GM20000 (cell line): ENCODE measurements around the gene OXT.

Experiments
- DNase-seq: peaks from one replicate; pipeline ENCODE4 v3.0.0; 2012; ENCODE audit warnings: low spot score
- TF ChIP-seq, protein P1 (sequence below): IDR thresholded peaks from 2 replicates; pipeline ENCODE4 v1.5.1; 2012; ENCODE audit warnings: mild to moderate bottlenecking, control low read depth; ENCODE audit errors: extremely low read depth, missing control alignments

The OXT gene

DNA sequence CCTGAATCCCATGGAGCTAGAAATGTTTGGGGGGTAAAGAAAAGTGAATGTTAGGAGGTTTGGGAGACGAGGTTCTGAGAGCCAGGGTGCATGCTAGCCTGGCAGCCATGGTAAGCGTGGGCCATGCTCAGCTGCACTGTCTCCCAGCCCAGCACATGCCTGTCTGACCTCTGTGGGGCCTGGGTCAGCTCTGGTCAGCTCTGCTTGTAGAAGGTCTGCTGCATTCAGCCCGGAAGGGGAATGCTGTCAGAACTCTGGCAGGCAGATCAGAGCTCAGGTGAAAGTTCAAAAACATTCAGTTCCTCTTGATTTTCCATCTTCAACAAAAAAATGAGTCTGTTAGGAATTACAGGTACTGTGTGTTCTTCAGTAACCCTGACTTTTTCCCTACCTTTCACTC lies 33.8 kb upstream of the OXT start:
- TF ChIP-seq, protein P1, sequence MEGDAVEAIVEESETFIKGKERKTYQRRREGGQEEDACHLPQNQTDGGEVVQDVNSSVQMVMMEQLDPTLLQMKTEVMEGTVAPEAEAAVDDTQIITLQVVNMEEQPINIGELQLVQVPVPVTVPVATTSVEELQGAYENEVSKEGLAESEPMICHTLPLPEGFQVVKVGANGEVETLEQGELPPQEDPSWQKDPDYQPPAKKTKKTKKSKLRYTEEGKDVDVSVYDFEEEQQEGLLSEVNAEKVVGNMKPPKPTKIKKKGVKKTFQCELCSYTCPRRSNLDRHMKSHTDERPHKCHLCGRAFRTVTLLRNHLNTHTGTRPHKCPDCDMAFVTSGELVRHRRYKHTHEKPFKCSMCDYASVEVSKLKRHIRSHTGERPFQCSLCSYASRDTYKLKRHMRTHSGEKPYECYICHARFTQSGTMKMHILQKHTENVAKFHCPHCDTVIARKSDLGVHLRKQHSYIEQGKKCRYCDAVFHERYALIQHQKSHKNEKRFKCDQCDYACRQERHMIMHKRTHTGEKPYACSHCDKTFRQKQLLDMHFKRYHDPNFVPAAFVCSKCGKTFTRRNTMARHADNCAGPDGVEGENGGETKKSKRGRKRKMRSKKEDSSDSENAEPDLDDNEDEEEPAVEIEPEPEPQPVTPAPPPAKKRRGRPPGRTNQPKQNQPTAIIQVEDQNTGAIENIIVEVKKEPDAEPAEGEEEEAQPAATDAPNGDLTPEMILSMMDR, result no peak
- DNase-seq, result no peak

GRCh38 chr20:3038454-3038853 lies 33.0 kb upstream of the OXT start:
- DNase-seq, result no peak
- TF ChIP-seq, protein P1, result no peak

DNA sequence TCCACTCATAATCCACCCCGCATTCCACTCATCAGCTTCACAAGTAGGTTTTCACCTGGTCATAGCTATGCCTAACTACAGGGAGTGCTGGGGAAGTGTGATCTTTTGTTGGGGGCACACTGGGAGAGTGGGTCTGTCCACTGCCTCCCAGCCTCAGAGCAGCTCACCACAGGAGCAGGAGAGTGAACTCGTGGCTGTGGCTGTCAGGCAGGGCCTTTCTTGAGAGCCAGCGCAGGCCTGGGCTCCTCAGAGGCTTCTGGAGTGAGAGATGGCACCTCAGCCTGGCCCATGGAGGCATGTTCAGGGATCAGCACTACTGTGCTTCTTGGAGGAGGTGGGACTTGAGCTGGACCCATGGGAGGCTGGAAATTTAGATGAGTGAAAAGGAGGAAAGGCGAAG lies 32.0 kb upstream of the OXT start:
- TF ChIP-seq, protein P1, result no peak
- no peak for DNase-seq

DNA sequence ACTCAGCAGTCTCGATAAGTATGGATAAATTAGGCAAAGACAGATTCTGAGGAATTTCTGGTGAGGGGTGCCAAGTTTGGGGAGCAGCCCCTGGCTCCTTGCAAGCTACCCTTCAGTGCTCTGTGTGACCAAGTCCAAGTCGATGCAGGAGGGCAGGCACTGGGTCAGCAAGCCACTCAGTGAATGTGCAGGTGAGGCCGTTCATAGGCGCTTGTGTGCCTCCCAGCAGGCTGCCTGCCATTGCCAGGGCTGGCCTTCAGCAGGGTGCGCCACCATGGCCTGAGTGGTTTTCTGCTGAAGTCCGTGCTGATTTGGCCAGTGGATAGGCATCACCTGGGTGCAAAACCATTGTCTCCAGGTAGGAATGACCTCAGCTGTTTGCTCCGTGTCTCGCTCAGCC lies 31.3 kb upstream of the OXT start:
- DNase-seq, result no peak
- TF ChIP-seq, protein P1, result no peak

DNA sequence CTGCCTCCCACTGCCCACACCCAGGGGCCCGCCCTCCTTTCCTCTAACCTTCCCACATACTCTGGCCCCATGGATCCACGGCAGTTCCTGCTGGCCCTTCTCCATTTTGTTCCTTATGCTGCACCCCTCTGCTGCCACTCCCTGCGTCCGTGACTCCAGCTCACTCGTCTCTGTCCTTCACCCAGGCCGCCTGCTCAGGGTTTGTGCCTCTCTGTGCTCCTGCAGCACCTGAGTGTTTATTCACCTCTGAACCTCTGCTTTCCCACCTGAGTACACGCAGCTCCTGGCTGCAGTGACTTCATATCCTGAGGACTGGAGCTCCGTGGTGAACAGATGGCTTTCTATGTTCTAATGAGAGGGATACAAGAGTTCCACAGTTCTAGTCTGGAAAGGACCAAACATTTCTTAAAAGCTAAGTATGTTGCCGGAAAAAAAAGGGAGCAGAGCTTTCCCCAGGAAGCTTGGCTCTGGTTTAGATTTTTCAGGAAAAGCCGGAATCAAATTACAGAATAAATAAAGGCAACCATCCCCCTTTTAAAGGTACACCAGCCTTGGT lies 29.5 kb upstream of the OXT start:
- TF ChIP-seq, protein P1, result no peak

GRCh38 chr20:3042625-3043024 lies 28.8 kb upstream of the OXT start:
- TF ChIP-seq, protein P1, result no peak
- no peak for DNase-seq

More for the DNA sequence above, 29.5 kb upstream of the OXT start:
- no peak for DNase-seq

DNA sequence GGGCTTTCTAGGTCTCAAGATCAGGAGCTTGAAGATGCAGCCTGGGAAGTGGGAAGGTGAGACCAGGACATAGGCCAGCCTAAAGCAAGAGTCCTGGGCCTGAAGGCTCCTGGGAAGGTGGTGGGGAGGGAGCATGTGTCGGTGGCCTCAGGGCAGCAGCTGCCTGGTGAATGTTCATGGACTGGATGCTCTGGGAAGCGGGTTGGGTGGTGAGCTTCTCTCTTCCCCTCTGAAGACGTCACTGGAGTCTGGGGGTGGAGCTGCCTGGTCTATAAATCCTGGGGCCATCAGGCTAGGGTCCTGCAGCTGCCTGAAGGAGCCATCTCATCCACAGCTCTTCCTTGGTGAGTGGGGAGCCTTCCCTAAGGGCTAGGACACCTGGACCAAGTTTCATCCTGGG lies 28.1 kb upstream of the OXT start, which contains the start of gene GNRH2:
TSS of gene GNRH2 (plus strand) at position 301 of the 400 bp plus-strand sequence. CDS start 793 bp downstream, outside the sequence.
- DNase-seq, result no peak
- TF ChIP-seq, protein P1, result no peak
